Brain microvascular endothelial cell (primary cell): ENCODE data around the gene PRMT1.

Experiments used
- DNase-seq: peaks from one replicate; pipeline ENCODE4 v3.0.0-alpha.2; 2020
- H3K27ac ChIP-seq: fragments of 250-450 bp; sonication (Bioruptor Pico); 2 replicates; pipeline ENCODE4 v1.5.1; 2020; ENCODE audit warnings: mild to moderate bottlenecking, moderate library complexity
- H3K27me3 ChIP-seq: fragments of 250-450 bp; sonication (Bioruptor Pico); replicated peaks from 2 replicates; pipeline ENCODE4 v1.5.1; 2020; ENCODE audit warnings: mild to moderate bottlenecking
- H3K36me3 ChIP-seq: fragments of 250-450 bp; sonication (Bioruptor Pico); replicated peaks from 2 replicates; pipeline ENCODE4 v1.5.1; 2020; ENCODE audit warnings: mild to moderate bottlenecking
- H3K4me3 ChIP-seq: 2 replicates; pipeline ENCODE4 v1.5.1; 2011; ENCODE audit warnings: low read depth, mild to moderate bottlenecking, control low read depth, low read length, moderate library complexity
- in situ Hi-C: cut with HindIII; loops from 2 replicates; pipeline ENCODE4 v1.10.0; 2017; ENCODE audit warnings: low sequenced_read_pairs, low pct_ligation_motif_present
- TF ChIP-seq, protein P1 (sequence below): IDR thresholded peaks from 2 replicates; pipeline ENCODE4 v1.5.1; 2011; ENCODE audit warnings: low read depth, mild to moderate bottlenecking, moderate library complexity, low read length, control low read depth, inconsistent platforms; ENCODE audit errors: missing control alignments

The PRMT1 gene

DNA sequence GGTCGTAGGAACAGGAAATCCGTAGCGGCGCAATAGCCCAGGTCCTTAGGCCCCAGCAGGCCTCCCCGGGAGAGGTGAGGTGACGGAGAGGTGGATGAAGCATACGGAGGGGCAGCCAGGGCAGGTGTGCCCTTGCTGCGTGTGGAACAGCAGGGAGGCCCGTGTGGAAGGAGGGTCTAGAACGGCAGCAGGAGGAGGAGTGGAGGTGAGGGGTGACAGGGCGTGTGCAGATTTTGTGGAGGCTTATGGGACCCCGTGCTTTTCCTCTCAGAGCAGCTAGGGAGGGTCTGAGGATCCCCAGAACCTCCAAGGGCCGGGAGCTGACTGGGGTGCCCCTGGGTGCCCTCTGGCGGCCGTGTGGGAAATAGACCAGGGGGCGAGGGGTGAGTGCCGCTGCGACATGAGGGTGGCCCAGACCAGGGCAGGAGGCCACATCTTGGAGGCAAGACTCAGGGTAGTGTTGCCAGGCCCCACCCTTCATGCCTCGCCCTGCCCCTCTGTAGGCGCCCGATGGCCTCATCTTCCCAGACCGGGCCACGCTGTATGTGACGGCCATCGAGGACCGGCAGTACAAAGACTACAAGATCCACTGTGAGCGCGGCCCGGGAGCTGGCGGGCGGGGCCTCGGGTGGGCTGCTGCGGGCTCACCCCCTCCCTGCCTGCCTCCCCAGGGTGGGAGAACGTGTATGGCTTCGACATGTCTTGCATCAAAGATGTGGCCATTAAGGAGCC lies 7.3 kb downstream of the PRMT1 start:
- no peak overlapping the region for H3K4me3 ChIP-seq
- peaks cover 45% of the 10 kb centered on the region for H3K36me3 ChIP-seq
- H3K27ac ChIP-seq, result no peak overlapping the region
- no peaks in the 10 kb centered on the region for H3K27me3 ChIP-seq
- in situ Hi-C loops, result no loop called here
- TF ChIP-seq, protein P1, sequence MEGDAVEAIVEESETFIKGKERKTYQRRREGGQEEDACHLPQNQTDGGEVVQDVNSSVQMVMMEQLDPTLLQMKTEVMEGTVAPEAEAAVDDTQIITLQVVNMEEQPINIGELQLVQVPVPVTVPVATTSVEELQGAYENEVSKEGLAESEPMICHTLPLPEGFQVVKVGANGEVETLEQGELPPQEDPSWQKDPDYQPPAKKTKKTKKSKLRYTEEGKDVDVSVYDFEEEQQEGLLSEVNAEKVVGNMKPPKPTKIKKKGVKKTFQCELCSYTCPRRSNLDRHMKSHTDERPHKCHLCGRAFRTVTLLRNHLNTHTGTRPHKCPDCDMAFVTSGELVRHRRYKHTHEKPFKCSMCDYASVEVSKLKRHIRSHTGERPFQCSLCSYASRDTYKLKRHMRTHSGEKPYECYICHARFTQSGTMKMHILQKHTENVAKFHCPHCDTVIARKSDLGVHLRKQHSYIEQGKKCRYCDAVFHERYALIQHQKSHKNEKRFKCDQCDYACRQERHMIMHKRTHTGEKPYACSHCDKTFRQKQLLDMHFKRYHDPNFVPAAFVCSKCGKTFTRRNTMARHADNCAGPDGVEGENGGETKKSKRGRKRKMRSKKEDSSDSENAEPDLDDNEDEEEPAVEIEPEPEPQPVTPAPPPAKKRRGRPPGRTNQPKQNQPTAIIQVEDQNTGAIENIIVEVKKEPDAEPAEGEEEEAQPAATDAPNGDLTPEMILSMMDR, result peak; percentile 63
- DNase-seq, result no peak

GRCh38 chr19:49684983-49685553 lies 8.0 kb downstream of the PRMT1 start:
- no peak overlapping the region for H3K4me3 ChIP-seq
- in situ Hi-C loops, result no loop called here
- peaks cover 45% of the 10 kb centered on the region for H3K36me3 ChIP-seq
- no peak for DNase-seq
- H3K27me3 ChIP-seq, result no peaks in the 10 kb centered on the region
- TF ChIP-seq, protein P1, result peak; percentile 18
- no peak overlapping the region for H3K27ac ChIP-seq

DNA sequence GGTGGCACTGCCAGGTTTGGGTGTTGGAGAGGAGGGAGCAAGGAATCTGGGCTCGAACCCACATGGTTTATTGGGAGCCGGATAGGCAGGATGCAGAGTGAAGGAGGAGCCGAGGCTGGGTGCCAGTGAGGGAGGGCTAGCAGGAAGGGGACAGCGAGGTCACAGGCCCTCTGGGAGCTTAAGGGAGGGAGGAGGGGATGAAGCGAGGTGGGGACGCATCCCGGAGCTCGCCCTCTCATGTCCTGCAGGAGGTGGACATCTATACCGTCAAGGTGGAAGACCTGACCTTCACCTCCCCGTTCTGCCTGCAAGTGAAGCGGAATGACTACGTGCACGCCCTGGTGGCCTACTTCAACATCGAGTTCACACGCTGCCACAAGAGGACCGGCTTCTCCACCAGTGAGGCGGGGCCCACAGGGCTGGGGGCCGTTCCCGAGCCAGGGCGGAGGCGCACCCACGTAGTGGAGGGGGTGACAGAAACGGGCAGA lies 8.8 kb downstream of the PRMT1 start:
- no peak overlapping the region for H3K4me3 ChIP-seq
- DNase-seq, result no peak
- H3K27me3 ChIP-seq, result no peaks in the 10 kb centered on the region
- in situ Hi-C loops, result no loop called here
- TF ChIP-seq, protein P1, result no peak
- H3K36me3 ChIP-seq, result peaks cover 45% of the 10 kb centered on the region
- H3K27ac ChIP-seq, result no peak overlapping the region

DNA sequence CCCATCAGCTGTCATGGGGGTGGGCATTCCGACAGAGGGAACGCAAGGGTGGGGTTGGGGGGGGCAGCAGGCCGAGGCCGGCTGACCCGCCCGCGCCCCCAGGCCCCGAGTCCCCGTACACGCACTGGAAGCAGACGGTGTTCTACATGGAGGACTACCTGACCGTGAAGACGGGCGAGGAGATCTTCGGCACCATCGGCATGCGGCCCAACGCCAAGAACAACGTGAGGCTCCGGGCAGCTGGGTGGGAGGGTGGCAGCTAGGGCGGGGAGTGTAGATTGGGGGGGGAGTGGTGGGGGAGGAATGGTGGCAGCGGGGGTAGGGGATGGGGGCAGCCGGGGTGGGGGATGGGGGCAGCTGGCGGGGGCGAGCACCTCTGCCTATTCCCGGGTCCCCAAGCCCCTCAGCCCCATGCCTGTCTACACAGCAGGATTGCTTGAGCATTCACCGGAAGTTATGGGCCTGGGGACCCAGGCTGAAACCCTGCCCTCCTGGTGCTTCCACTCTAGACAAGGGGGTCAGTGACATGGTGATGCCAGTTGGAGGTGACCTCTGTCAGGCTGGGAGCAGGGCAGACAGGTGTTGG lies 9.5 kb downstream of the PRMT1 start:
- in situ Hi-C loops, result no loop called here
- no peak overlapping the region for H3K27ac ChIP-seq
- H3K4me3 ChIP-seq, result no peak overlapping the region
- H3K27me3 ChIP-seq, result no peaks in the 10 kb centered on the region
- no peak for DNase-seq
- TF ChIP-seq, protein P1, result no peak
- H3K36me3 ChIP-seq, result peaks cover 39% of the 10 kb centered on the region

GRCh38 chr19:49687150-49687549 lies 10.1 kb downstream of the PRMT1 start:
- Histone ChIP-seq H3K36me3 (peaks cover 34% of the 10 kb centered on the region), H3K27ac (no peak overlapping the region), H3K4me3 (no peak overlapping the region), H3K27me3 (no peaks in the 10 kb centered on the region)
- DNase-seq, result no peak
- TF ChIP-seq, protein P1, result no peak
- in situ Hi-C loops, result no loop called here
